Astrocyte (in vitro differentiated cells and primary cell): Measurements from ENCODE around the gene GPRC5A.

ENCODE experiments used
- EZH2 ChIP-seq: IDR thresholded peaks from 2 replicates; pipeline ENCODE4 v1.6.1; 2012; ENCODE audit warnings: mild to moderate bottlenecking, low read length, inconsistent platforms; ENCODE audit not compliant: insufficient read depth
- TF ChIP-seq, protein P1 (sequence below): IDR thresholded peaks from 2 replicates; pipeline ENCODE4 v1.5.1; 2011; ENCODE audit warnings: low read depth, mild to moderate bottlenecking, inconsistent platforms, low read length, moderate library complexity; ENCODE audit not compliant: insufficient read depth

DNA sequence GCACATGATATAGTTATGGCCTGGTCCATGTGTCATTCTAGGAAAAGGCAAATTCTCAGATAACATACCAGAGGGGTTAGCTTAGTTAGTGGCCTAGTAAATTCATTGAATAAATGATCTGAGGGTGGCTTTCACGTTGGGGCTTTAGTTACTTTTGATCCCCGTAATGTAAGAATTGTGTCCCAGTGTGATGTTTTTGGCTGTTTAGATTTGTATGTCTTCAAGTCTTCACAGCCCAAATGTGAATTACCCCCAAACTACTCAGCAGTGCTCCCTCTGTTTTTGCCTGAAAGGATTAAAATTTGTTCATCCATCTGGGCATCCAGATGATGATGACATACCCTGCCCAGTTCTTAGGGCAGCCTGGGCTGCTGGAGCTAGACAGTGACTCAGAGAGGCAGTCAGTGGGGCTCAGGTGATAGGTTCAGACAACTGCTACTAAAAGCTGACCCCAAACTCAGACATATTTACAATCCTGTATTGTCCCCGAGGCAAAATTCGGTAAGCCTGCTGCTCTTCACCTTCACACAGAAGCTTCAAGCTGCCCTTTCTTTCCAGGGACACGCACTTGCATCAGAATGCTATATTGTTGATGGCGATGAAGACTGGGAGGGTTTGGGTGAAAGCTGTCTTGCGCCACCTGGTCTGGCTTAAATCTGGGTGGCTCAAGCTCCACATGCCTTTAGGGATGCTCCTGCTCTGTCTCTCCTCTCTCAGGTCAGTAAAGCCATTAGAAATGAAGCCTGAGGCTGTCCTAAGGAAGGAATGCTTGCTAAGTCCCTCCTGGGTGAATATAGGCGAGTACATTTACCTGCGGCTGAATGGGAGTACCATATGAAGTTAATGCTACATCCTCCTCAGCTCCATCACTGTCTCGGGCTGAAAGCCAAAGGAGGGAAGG lies 50.3 kb downstream of the GPRC5A start:
- TF ChIP-seq, protein P1, sequence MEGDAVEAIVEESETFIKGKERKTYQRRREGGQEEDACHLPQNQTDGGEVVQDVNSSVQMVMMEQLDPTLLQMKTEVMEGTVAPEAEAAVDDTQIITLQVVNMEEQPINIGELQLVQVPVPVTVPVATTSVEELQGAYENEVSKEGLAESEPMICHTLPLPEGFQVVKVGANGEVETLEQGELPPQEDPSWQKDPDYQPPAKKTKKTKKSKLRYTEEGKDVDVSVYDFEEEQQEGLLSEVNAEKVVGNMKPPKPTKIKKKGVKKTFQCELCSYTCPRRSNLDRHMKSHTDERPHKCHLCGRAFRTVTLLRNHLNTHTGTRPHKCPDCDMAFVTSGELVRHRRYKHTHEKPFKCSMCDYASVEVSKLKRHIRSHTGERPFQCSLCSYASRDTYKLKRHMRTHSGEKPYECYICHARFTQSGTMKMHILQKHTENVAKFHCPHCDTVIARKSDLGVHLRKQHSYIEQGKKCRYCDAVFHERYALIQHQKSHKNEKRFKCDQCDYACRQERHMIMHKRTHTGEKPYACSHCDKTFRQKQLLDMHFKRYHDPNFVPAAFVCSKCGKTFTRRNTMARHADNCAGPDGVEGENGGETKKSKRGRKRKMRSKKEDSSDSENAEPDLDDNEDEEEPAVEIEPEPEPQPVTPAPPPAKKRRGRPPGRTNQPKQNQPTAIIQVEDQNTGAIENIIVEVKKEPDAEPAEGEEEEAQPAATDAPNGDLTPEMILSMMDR, result no peak
- no peak for TF ChIP-seq EZH2
